Breast epithelium (tissue), 3 donors: ENCODE results near the gene NEUROD1.

Source experiments
- POLR2A ChIP-seq: fragments of 450-650 bp; IDR thresholded peaks from one replicate; pipeline ENCODE4 v1.6.1; 2016; ENCODE audit warnings: antibody characterized with exemption, mild to moderate bottlenecking, moderate library complexity
- POLR2AphosphoS5 ChIP-seq, 3 donors: sonication (generic); formaldehyde crosslinking; IDR thresholded peaks; one replicate each; pipeline ENCODE4 v1.6.1; 2017; ENCODE audit warnings: antibody characterized with exemption in 3 of 3
- TF ChIP-seq, protein P1 (sequence below), 3 donors: fragments of 450-650 bp; IDR thresholded peaks; one replicate each; pipeline ENCODE4 v1.5.1; 2016 to 2017; ENCODE audit warnings: antibody characterized with exemption in 3 of 3, mild to moderate bottlenecking in 3 of 3, moderate library complexity in 3 of 3

GRCh38 chr2:181639686-181640085, 40.6 kb downstream of the NEUROD1 start:
- TF ChIP-seq POLR2A: no peak
- TF ChIP-seq, protein P1, sequence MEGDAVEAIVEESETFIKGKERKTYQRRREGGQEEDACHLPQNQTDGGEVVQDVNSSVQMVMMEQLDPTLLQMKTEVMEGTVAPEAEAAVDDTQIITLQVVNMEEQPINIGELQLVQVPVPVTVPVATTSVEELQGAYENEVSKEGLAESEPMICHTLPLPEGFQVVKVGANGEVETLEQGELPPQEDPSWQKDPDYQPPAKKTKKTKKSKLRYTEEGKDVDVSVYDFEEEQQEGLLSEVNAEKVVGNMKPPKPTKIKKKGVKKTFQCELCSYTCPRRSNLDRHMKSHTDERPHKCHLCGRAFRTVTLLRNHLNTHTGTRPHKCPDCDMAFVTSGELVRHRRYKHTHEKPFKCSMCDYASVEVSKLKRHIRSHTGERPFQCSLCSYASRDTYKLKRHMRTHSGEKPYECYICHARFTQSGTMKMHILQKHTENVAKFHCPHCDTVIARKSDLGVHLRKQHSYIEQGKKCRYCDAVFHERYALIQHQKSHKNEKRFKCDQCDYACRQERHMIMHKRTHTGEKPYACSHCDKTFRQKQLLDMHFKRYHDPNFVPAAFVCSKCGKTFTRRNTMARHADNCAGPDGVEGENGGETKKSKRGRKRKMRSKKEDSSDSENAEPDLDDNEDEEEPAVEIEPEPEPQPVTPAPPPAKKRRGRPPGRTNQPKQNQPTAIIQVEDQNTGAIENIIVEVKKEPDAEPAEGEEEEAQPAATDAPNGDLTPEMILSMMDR (IDR thresholded peaks at IDR 0.05): no peak
- TF ChIP-seq POLR2AphosphoS5 (IDR thresholded peaks at IDR 0.05): no peak
